HG03575 (cell line): ENCODE data around the gene EPB41L4B.
"Not testable (repeated sequence)": the region's sequence is repeated elsewhere in the genome, so short reads cannot be mapped to it uniquely, and the experiment has no call there.

Experiments
- ATAC-seq: cut with Tn5 transposase; IDR thresholded peaks from one replicate; pipeline ENCODE4 v1.9.1; 2021; ENCODE audit not compliant: unreplicated experiment, insufficient number of reproducible peaks, low FRiP score; ENCODE audit errors: extremely low read depth

EPB41L4B gene

GRCh38 chr9:109320742-109321448, at the start of gene EPB41L4B:
Gene EPB41L4B, minus strand, starts transcription at chr9:109321059. Its CDS starts 613 bp downstream, at chr9:109320446.
- peak; percentile 90 for ATAC-seq

DNA sequence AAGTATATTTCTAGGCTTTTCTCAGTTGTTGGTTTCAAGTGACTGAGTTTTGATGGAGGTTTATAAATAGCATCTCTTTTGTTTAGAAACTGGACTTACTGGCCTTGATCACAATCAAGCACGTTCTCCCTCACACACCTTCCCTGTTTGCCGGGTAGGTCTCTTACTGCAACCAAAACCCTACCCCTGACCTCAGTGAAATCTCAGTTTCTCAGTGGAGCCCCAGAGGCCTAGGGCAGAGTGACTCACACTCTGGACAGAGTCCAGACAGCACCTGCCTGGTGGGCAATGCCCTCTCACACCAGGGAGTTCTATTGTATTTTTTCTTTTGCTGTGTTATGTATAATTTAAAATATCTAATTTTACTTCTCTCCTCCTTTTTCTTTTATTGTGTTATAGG, 48.4 kb upstream of the EPB41L4B start:
- ATAC-seq: no peak

- no peak for ATAC-seq
These were observed 39.9 kb upstream of the EPB41L4B start for GRCh38 chr9:109360771-109361170.

GRCh38 chr9:109358968-109359603, 38.2 kb upstream of the EPB41L4B start:
- ATAC-seq: not testable (repeated sequence)

DNA sequence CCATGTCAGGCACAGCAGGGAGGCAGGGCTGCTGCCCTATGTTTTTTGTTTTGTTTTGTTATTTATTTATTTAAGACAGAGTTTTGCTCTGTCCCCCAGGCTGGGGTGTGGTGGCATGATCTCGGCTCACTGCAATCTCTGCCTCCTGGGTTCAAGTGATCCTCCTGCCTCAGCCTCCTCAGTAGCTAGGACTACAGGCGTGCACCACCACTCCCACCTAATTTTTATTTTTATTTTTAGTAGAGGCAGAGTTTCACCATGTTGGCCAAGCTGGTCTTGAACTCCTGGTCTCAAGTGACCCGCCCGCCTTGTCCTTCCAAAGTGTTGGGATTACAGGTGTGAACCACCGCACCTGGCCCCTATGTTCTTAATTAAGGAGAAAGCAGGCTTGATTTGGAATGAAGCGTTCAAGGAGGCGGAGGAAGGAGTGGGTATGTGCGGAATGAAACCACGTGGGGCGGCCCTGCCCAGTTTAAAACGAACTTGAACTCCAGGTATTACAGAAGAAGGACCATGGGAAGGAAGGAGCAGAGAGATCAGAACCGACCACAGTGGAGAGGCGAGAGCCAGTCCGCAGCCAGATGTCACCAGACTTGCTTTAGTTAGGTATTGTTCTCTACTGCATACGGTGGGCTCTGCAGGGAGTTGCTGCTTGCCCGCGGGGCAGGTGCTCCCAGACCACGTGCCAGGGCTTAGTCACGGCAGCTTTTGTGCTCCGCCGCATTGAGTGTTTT, 34.9 kb upstream of the EPB41L4B start:
- ATAC-seq: no peak

- no peak for ATAC-seq
These were observed 33.3 kb upstream of the EPB41L4B start for GRCh38 chr9:109354190-109354589.

DNA sequence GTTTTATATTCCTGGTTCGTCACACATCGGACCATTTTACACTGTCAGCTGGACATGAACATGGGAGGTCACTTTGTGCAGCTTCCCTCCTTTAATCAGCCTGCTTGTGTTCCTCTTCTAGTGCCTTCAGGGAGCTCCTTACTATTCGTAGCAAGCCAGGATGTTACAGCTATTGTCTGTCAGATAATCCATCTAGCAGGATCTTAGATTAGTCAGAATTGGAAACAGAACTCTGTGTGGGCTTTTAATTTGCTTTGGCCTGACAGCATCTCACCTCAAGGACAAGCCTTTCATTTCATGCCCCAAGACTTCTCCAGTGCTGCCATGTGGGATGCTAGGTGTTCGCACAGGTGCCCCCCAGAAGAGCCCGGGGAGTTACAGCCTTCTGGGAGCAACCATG, 30.2 kb upstream of the EPB41L4B start:
- no peak for ATAC-seq

GRCh38 chr9:109349421-109349846, 28.6 kb upstream of the EPB41L4B start:
- no peak for ATAC-seq

DNA sequence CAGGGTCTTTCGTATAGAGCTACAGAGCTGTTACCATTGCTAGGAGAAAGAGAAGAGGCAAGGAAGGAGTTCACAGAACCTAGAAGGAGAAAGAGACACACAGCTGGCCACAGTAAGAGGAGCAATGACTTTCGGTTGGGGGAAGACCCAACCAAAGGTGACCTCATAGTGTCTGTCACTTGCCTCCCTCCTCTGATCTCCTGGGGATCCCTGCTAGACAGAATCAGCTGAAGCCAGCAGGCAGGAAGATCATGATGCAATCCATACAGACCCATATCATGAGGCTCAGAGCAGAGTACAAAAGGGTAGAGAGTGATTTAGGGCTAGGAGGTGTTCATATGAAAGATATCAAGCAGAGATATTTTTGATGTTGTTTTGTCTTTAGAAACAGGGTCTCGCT, 26.0 kb upstream of the EPB41L4B start:
- ATAC-seq: no peak

GRCh38 chr9:109344866-109345265, 24.0 kb upstream of the EPB41L4B start:
- ATAC-seq: no peak

DNA sequence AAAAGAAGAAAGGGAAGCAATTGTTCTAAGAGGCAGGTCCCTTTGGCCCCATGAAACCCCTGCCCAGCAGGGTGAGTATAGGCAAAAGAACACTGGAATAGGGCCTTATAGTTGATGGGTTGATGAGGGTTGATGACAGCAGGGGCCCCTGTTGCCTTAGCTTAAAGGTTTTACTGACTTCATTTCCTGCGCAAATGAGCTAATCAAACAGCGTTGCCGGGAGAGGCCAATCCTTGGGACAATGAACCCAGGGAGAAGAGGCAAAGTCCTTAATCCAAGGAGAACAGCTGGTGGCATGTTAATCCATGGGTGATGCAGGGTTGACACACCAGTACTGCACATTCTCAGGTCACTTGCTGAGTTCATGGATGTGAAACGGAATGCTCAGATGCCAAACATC, 22.0 kb upstream of the EPB41L4B start:
- ATAC-seq: no peak

DNA sequence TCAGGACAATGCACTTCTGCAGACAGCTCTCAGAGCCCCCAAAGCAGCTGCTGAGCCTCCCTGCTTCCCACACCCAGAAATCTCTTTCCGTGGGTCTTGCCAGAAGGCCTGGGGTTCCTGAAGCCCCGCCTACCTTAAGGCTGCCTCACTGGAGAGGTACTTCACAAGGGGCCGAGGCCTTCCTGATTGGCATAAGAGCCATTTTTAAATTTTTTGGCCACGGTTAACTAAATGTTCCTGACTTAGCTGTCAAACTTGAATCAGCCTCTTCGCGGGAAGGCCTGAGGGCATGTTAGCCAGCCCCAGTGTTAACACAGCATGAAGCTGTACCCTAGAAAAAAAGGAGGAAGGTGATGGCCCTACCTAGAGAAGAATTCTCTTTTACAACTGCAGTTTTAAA, 20.7 kb upstream of the EPB41L4B start:
- ATAC-seq: no peak

GRCh38 chr9:109340979-109341378, 20.1 kb upstream of the EPB41L4B start:
- not testable (repeated sequence) for ATAC-seq

DNA sequence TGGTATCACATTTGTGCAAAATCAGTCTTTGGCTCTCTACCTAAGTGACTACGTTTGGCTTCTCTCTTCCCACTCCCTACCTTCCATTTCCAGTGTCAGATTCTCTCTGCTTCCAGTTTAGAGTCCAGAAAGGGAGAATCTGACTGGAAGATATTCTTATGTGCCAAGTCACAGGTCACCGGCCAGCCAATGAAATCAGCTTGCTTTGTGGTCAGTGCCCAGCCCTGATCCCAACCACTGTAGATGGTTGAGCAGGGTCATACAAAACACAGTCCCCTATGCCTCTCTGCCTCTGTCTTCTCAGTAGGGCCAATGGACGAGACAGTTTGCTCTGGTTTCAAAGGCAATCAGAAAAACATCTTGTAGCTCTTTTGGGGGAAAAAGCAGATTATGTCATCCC, 15.6 kb upstream of the EPB41L4B start:
- no peak for ATAC-seq

GRCh38 chr9:109335929-109336328, 15.1 kb upstream of the EPB41L4B start:
- no peak for ATAC-seq

DNA sequence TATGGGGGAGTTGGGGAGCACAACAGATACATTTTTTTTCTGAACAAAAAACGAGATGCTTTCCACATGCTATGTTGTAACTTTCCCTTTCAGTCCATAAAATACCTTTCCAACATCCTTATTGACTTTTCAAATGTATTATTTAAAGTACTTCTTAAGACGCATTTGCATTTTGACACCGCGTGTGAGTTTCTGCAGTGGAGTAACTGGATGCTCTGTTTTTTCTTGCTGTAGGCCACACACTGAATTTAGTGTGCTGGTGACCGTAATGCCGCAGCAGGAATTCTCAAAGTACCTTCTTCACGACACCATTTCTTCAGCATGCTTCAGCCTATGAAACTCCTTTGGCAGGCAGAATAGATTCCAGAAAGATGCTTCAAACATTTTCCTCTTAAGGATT, 14.3 kb upstream of the EPB41L4B start:
- no peak for ATAC-seq

GRCh38 chr9:109331353-109331752, 10.5 kb upstream of the EPB41L4B start:
- no peak for ATAC-seq

DNA sequence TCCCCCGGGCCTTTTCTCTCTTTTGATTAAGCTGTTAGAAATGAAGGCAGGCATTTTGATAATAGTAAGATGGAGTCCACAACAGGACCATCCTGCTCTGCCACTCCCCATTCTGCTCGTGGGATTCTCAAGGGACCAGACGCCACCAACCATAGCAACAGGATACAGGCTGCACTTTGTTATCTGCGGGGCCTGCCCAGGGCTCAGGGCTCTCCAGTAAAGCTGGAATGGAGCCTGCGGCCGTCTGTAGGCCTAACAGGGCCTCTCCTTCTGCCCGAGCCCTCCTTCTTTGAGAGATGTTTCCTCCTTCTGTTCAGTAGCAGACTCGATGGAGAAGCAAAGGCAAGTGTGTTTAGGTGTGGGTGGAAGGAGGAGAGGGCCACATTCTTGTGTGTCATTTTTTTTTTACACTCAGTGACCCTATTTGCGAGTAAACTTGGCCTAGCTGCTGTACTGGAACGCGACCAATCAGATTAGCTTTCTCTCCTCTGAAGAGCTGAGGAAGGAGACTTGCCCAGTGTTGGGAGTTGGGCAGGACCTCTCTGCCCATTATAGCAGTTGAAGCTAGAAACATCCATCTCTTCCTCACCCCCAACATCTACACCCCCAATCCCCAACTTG, 8.9 kb upstream of the EPB41L4B start:
- ATAC-seq: no peak

DNA sequence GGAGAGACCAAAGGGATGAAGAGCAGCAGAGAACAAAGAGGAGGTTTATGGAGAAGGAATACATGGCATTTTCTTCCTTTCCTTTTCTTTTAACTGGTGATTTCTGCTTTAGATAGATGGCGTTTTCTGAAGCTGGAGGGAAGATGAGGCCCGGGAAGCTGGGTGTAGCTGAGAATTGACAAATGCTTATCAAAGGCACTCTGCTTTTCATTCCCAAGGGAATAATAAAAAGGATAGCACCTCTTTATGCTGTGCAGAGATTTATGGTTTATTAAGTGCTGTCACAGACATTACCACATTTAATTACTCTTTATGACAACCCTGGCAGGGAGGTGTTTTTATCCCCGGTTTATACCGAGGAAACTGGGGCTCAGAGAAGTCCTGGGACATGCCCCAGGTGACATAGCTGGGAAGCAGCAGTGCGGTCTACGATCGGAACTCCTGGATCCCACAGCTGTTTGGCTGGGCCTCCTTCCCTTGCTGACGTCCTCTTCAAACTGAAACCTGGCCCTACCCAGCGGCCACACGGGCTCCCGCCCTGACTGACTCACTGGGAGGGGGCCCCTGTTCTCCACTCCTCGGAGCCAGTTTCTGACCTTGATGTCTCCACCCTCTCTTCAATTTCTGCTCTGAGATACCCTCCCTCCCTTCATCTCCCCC, 8.2 kb upstream of the EPB41L4B start:
- no peak for ATAC-seq
